Cortex of kidney (tissue), 1 donor: ENCODE results near the gene DDX10.
"Not testable (repeated sequence)": the region's sequence is repeated elsewhere in the genome, so short reads cannot be mapped to it uniquely, and the experiment has no call there.

ENCODE experiments used
- DNase-seq: peaks from one replicate; lab custom pipeline; 2025; lab: John Stamatoyannopoulos, UW

Gene DDX10

GRCh38 chr11:108664730-108665525, at the start of gene DDX10:
DDX10 (plus strand) TSS chr11:108665069; CDS start chr11:108665154, 85 bp downstream.
- DNase-seq, result no peak

- no peak for DNase-seq
Observed at GRCh38 chr11:108616549-108616948, 48.3 kb upstream of the DDX10 start.

- no peak for DNase-seq
Observed at GRCh38 chr11:108617055-108617454, 47.8 kb upstream of the DDX10 start.

GRCh38 chr11:108618529-108618928, 46.3 kb upstream of the DDX10 start:
- DNase-seq, result no peak

GRCh38 chr11:108620958-108621772, 43.7 kb upstream of the DDX10 start:
- no peak for DNase-seq

DNA sequence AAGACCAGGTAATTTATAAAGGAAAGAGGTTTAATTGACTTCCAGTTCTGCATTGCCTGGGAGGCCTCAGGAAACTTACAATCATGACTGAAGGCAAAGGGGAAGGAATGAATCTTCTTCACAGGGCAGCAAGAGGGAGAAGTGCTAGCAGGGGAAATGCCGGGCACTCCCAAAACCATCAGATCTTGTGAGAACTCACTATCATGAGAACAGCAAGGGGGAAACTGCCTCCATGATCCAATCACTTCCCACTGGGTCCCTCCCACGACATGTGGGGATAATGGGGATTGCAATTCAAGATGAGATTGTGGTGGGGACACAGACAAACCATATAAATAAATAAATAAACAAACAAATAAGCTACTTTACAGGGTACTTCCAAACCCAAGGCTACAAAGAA, 42.5 kb upstream of the DDX10 start:
- no peak for DNase-seq

- no peak for DNase-seq
Observed at GRCh38 chr11:108624196-108624925, 40.5 kb upstream of the DDX10 start.

DNA sequence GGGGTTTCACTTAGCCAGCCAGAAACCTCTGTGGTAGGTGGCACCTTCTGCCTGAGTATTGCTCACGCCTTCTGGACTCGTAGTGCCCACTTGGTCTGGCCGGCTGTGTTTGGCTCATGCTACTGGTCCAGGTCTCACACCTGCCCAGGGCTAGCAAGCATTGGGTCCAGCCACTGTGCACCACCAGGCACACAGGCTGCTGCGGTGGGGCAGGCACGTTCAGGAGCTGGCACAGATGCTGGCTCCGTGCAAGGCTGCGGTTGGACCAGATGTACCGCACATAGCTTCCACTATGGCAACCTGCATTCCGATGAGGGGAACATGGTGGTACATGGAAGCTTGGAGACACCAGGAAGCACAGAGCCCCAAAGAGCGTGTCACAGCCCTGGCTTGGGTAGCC, 36.5 kb upstream of the DDX10 start:
- no peak for DNase-seq

DNA sequence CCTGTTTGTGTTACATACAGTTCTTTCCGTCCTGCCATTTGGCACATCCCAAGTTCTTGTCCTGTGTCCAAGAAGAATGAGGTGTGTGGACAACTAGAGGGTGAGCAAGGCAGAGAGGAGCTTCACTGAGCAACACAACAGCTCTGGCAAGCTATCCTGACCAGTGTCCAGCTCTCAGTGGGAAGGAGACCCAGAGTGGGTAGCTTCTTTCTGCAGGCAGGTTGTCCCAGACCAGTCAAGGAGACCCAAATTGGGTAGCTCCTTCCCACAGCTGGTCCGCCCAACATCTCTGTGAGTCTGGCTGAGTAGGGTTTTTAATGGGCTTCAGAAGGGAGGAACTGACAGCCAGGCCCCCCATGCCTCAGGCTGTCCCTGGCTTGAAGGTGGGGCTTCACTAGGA, 36.1 kb upstream of the DDX10 start:
- DNase-seq, result no peak

GRCh38 chr11:108629274-108629673, 35.6 kb upstream of the DDX10 start:
- DNase-seq, result no peak

GRCh38 chr11:108632041-108632704, 32.7 kb upstream of the DDX10 start:
- DNase-seq, result no peak

GRCh38 chr11:108635106-108635505, 29.8 kb upstream of the DDX10 start:
- DNase-seq, result no peak

DNA sequence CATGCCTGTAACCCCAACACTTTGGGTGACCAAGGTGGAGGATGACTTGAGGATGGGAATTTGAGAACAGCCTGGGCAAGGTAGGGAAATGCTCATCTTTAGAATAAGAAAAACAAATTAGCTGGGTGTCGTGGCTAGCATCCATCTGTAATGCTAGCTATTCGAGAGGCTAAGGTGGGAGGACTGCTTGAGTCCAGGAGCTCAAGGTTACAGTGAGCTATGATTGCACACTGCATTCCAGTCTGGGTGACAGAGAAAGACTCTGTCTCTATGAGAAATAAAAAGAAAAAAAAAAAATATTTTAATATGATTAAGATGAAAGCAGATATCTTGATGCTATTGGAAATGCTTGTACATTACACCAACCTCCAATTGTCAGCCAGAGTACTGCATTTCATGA, 28.6 kb upstream of the DDX10 start:
- no peak for DNase-seq

- DNase-seq, result no peak
Observed at GRCh38 chr11:108639146-108639545, 25.7 kb upstream of the DDX10 start.

- DNase-seq, result not testable (repeated sequence)
Observed at GRCh38 chr11:108641752-108642151, 23.1 kb upstream of the DDX10 start.

DNA sequence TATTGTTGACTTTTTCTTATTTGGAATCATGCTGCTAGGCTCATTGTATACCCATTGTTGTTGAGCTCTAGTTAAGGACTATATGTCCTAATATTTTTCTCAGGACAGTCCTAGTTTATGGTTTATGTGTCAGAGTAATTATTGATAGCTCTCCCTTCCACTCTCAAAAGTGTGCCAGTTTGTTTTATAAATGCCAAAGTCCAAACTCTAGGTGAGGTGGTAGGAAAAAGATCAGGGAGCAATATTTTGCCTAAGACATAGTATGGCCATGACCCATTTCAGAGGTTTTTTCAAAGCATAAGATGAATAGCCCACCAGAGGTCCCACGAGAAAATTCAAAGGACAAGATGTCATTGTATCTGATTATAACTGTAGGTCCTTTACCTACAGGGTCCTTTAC, 20.9 kb upstream of the DDX10 start:
- no peak for DNase-seq

- no peak for DNase-seq
Observed at GRCh38 chr11:108645970-108646369, 18.9 kb upstream of the DDX10 start.

GRCh38 chr11:108647387-108647700, 17.5 kb upstream of the DDX10 start:
- DNase-seq, result no peak

- no peak for DNase-seq
Observed at GRCh38 chr11:108647701-108648527, 17.0 kb upstream of the DDX10 start.

GRCh38 chr11:108648528-108648885, 16.4 kb upstream of the DDX10 start:
- no peak for DNase-seq

DNA sequence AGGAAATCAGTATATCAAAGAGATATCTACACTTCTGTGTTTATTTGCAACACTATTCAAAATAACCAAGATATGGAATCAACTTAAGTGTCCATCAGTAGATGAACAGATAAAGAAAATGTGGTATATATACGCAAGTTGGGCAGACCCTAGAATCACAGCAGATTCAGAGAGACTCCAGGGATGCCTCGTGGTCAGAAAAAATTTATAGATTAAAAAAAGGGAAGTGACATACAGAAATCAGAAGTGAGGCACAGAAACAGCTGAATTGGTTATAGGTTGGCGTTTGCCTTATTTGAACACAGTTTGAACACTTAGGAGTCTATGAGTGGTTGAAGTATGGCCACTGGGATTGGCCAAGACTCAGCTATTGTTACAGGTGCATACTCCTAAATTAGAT, 10.8 kb upstream of the DDX10 start:
- not testable (repeated sequence) for DNase-seq
